Adrenal gland (tissue), 12 donors: ENCODE data around the gene NKX1-2. TPM values are rescaled to one million over a fixed set of nuclear protein-coding genes. Genes with fewer than 3 reads are reported as not detected.

Source experiments
- DNase-seq, 7 donors: peaks; one replicate each; pipeline ENCODE4 v3.0.0-alpha.2; 2019 to 2020
- H3K27ac ChIP-seq, 5 donors: fragments of 200-600 bp; sonication (generic) in 4 of 5; 1 replicate in 3 of 5; 2 replicates in 2 of 5; pipeline versions ENCODE4 v1.5.1 to v1.8.0; 2016 to 2020; ENCODE audit warnings: mild to moderate bottlenecking in 1 of 5
- H3K27me3 ChIP-seq: fragments of 200-600 bp; 2 replicates; pipeline ENCODE4 v1.8.0; 2021
- H3K36me3 ChIP-seq, 2 donors: fragments of 200-600 bp; replicated peaks in 1 of 2; 1 replicate in 1 of 2; 2 replicates in 1 of 2; pipeline versions ENCODE4 v1.5.1 to v1.8.0; 2018 to 2022
- H3K4me1 ChIP-seq, 2 donors: fragments of 200-600 bp; replicated peaks in 1 of 2; 1 replicate in 1 of 2; 2 replicates in 1 of 2; pipeline versions ENCODE4 v1.5.1 to v1.8.0; 2018 to 2021
- H3K4me3 ChIP-seq, 4 donors: fragments of 200-600 bp; sonication (generic) in 3 of 4; one replicate each; pipeline ENCODE4 v1.5.1; 2016 to 2018
- H3K9me3 ChIP-seq, 3 donors: fragments of 200-600 bp; sonication (generic) in 1 of 3; replicated peaks in 1 of 3; 1 replicate in 2 of 3; 2 replicates in 1 of 3; pipeline versions ENCODE4 v1.5.1 to v1.8.0; 2016 to 2021
- CTCF ChIP-seq, 6 experiments: fragments of 450-650 bp in 4 of 6; fragments of 200-600 bp in 2 of 6; sonication (generic) in 1 of 6; IDR thresholded peaks; 1 replicate in 5 of 6; 2 replicates in 1 of 6; pipeline versions ENCODE4 v1.5.1 to v1.8.0; 2016 to 2021; ENCODE audit warnings: antibody characterized with exemption in 6 of 6, mild to moderate bottlenecking in 2 of 6, moderate library complexity in 1 of 6
- POLR2A ChIP-seq, 2 donors: fragments of 450-650 bp; IDR thresholded peaks; one replicate each; pipeline ENCODE4 v1.6.1; 2017; ENCODE audit warnings: antibody characterized with exemption in 2 of 2, mild to moderate bottlenecking in 2 of 2, moderate library complexity in 1 of 2
- WGBS, 4 donors: extraction: QIAGEN DNeasy Blood & Tissue Kit in 2 of 4; methylation state at CpG; one replicate each; pipeline versions ENCODE4 v1.1.5 to v1.1.7; 2013 to 2017; 5-methylcytosine and 5-hydroxymethylcytosine counted together
- intact Hi-C, 2 donors: fragments of 100-400 bp; cut with DNase I; formaldehyde crosslinking; loops; one replicate each; pipeline versions ENCODE4 v1.14.1 to v1.15.0; 2022 to 2023
- polyA plus RNA-seq, 3 donors: library from polyadenylated mRNA; stranded (reverse); fragments of 200-250 nt in 2 of 3; fragments of 350-450 nt in 1 of 3; fragmentation: Illumina TruSeq in 1 of 3; extraction: RNeasy Lipid Tissue Mini Kit (QIAGEN cat#74804) in 1 of 3; gene quantifications; one replicate each; pipeline ENCODE4 v1.2.3, GENCODE V29; 2013 to 2014
- total RNA-seq, 9 donors: library from RNA; depleted of rRNA in 4 of 9; stranded (reverse); fragments of >200 nt in 4 of 9; fragments of 120-200 nt in 1 of 9; fragmentation: NEBNext Ultra II Directional in 1 of 9; extraction: Animal tissue kit (Norgen Biotek cat#: 25700) in 1 of 9; gene quantifications; one replicate each; pipeline versions ENCODE4 v1.1.0 to v1.2.4, GENCODE V29; 2013 to 2023
- donor health status: healthy with polysubstance abuse.
- donor health status: Bipolar disorder and iron deficiency.
- donor health status: DM: yes; HTN: yes; CAD: no.
- donor health status: DM: no; HTN: no; CAD: no.
- donor health status: DM: no; HTN: no; CAD: no.
- donor health status: DM: yes; HTN: yes; CAD: no.

Gene NKX1-2
- total and polyA plus RNA-seq, 12 donors = not detected

GRCh38 chr10:124418726-124419501, 30.9 kb downstream of the NKX1-2 start, which contains the start of gene OAT:
Gene OAT, minus strand, starts transcription at chr10:124418923. Its CDS starts 6,752 bp downstream, at chr10:124412171.
- Histone ChIP-seq H3K27me3 (no peaks in the 10 kb centered on the region), H3K27ac (peak within 1 kb of the TSS; percentile 43 to 96 (median 91)), H3K4me3 (peak within 1 kb of the TSS; percentile 62 to 89 (median 86)), H3K4me1 (peaks cover 9 to 54% of the 10 kb centered on the region in 2 donors), H3K36me3 (no peaks in the 10 kb centered on the region), H3K9me3 (no peaks in the 10 kb centered on the region)
- WGBS, 4 donors = 2 to 11% (median 4%) methylated on average over 9 to 70 of the region's 70 CpGs
- peak in 3 of 6 experiments; percentile 7 to 19 (median 17) for TF ChIP-seq CTCF (IDR thresholded peaks at IDR 0.05)
- peak; percentile 98 to 99 for TF ChIP-seq POLR2A (IDR thresholded peaks at IDR 0.05)
- intact Hi-C loops = no loop called here
- peak; percentile 95 to 99 (median 98) for DNase-seq

- 3 to 7% (median 5%) methylated on average over 22 to 64 of the region's 64 CpGs for WGBS, 4 donors
- H3K4me3 ChIP-seq = peak overlapping the region; percentile 62 to 89 (median 86)
- intact Hi-C loops = no loop called here
- peaks cover 9 to 60% of the 10 kb centered on the region in 2 donors for H3K4me1 ChIP-seq
- H3K27me3 ChIP-seq = no peaks in the 10 kb centered on the region
- H3K27ac ChIP-seq = peak overlapping the region; percentile 43 to 96 (median 91)
- H3K36me3 ChIP-seq = no peaks in the 10 kb centered on the region
- TF ChIP-seq CTCF (IDR thresholded peaks at IDR 0.05) (no peak), POLR2A (IDR thresholded peaks at IDR 0.05) (no peak)
- H3K9me3 ChIP-seq = no peaks in the 10 kb centered on the region
- peak; percentile 64 to 79 (median 67) for DNase-seq
Measured at GRCh38 chr10:124417895-124418725, 31.7 kb downstream of the NKX1-2 start.

GRCh38 chr10:124416733-124417132, 33.1 kb downstream of the NKX1-2 start:
- 59 to 70% (median 65%) methylated on average over 6 of the region's 6 CpGs for WGBS, 4 donors
- DNase-seq = peak in 2 of 7 donors; percentile 21 to 37
- no peak overlapping the region for H3K4me3 ChIP-seq
- TF ChIP-seq POLR2A (IDR thresholded peaks at IDR 0.05) (no peak), CTCF (IDR thresholded peaks at IDR 0.05) (no peak)
- H3K27me3 ChIP-seq = no peaks in the 10 kb centered on the region
- intact Hi-C loops = no loop called here
- H3K27ac ChIP-seq = no peak overlapping the region
- H3K36me3 ChIP-seq = no peaks in the 10 kb centered on the region
- peaks cover 9 to 60% of the 10 kb centered on the region in 2 donors for H3K4me1 ChIP-seq
- no peaks in the 10 kb centered on the region for H3K9me3 ChIP-seq

GRCh38 chr10:124415210-124415609, 34.6 kb downstream of the NKX1-2 start:
- H3K36me3 ChIP-seq = peaks cover 0 to 6% of the 10 kb centered on the region in 2 donors
- H3K9me3 ChIP-seq = no peaks in the 10 kb centered on the region
- TF ChIP-seq POLR2A (IDR thresholded peaks at IDR 0.05) (no peak), CTCF (IDR thresholded peaks at IDR 0.05) (no peak)
- peaks cover 5 to 50% of the 10 kb centered on the region in 2 donors for H3K4me1 ChIP-seq
- H3K27ac ChIP-seq = no peak overlapping the region
- H3K4me3 ChIP-seq = no peak overlapping the region
- intact Hi-C loops = no loop called here
- peak in 1 of 7 donors; percentile 14 for DNase-seq
- no peaks in the 10 kb centered on the region for H3K27me3 ChIP-seq
- whole genome bisulfite sequencing, 4 donors = 72 to 86% (median 77%) methylated on average over 2 of the region's 2 CpGs
